HepG2 (cell line): ENCODE data around the gene UCN. TPM values are rescaled to one million over a fixed set of nuclear protein-coding genes. Genes with fewer than 3 reads are reported as not detected.

Experiments used
- ARNT2 ChIP-seq: sonication (generic); formaldehyde crosslinking; IDR thresholded peaks from 2 replicates; pipeline ENCODE4 v1.8.0; 2022; ENCODE audit warnings: mild to moderate bottlenecking, low read depth, missing genetic modification reagents, moderate library complexity
- BRF2 ChIP-seq: sonication (generic); formaldehyde crosslinking; IDR thresholded peaks from 2 replicates; pipeline ENCODE4 v1.8.1; 2022; ENCODE audit warnings: mild to moderate bottlenecking, missing genetic modification reagents
- DNMT3B ChIP-seq: conservative IDR thresholded peaks from 2 replicates; pipeline ENCODE4 v1.6.1; 2016; ENCODE audit warnings: missing biosample characterization, control low read depth
- ELF3 ChIP-seq: IDR thresholded peaks from 2 replicates; pipeline ENCODE4 v1.6.1; 2016; ENCODE audit warnings: missing genetic modification reagents, missing compliant biosample characterization
- KLF11 ChIP-seq: IDR thresholded peaks from 2 replicates; pipeline ENCODE4 v1.6.1; 2016; ENCODE audit warnings: missing compliant biosample characterization
- MEIS1 ChIP-seq: sonication (generic); formaldehyde crosslinking; IDR thresholded peaks from 2 replicates; pipeline ENCODE4 v1.9.0; 2021; ENCODE audit warnings: mild to moderate bottlenecking, missing genetic modification reagents, moderate library complexity, borderline replicate concordance
- REL ChIP-seq: sonication (generic); formaldehyde crosslinking; conservative IDR thresholded peaks from 2 replicates; pipeline ENCODE4 v1.8.0; 2022; ENCODE audit warnings: mild to moderate bottlenecking, missing genetic modification reagents, moderate library complexity
- RELA ChIP-seq: sonication (generic); formaldehyde crosslinking; IDR thresholded peaks from 2 replicates; pipeline ENCODE4 v1.4.0; 2020; ENCODE audit warnings: missing genetic modification reagents
- U2AF2 ChIP-seq: fragments of 200-400 bp; formaldehyde crosslinking; IDR thresholded peaks from 2 replicates; pipeline ENCODE4 v1.6.1; 2017; ENCODE audit warnings: low read depth, mild to moderate bottlenecking, low read length
- ZNF318 ChIP-seq: sonication (generic); formaldehyde crosslinking; IDR thresholded peaks from 2 replicates; pipeline ENCODE4 v1.4.0; 2020; ENCODE audit warnings: mild to moderate bottlenecking, missing genetic modification reagents
- ZNF354B ChIP-seq: sonication (generic); formaldehyde crosslinking; IDR thresholded peaks from 2 replicates; pipeline ENCODE4 v1.8.0; 2022; ENCODE audit warnings: mild to moderate bottlenecking, missing genetic modification reagents
- polyA plus RNA-seq, 8 experiments: library from polyadenylated mRNA; depleted of rRNA in 3 of 8; stranded (reverse) in 7 of 8; unstranded in 1 of 8; fragments of >200 nt; fragmentation: Illumina TruSeq in 4 of 8; extraction: Trizol in 4 of 8; gene quantifications; 2 replicates each; pipeline versions ENCODE4 v1.2.1 to v1.2.3, GENCODE V29; 2011 to 2016; ENCODE audit warnings: low read depth in 4 of 8, missing spikeins in 1 of 8, mixed read lengths in 1 of 8; ENCODE audit not compliant: insufficient read depth in 1 of 8
- total RNA-seq, 5 experiments: library from RNA; depleted of rRNA; stranded (reverse); fragments of >200 nt; fragmentation: Illumina TruSeq; extraction: Trizol; gene quantifications; 2 replicates each; pipeline ENCODE4 v1.2.3, GENCODE V29; 2016; ENCODE audit warnings: low read depth in 1 of 5
- TF ChIP-seq, protein P1 (sequence below), 2 experiments: sonication (generic) in 1 of 2; formaldehyde crosslinking in 1 of 2; IDR thresholded peaks; 2 replicates each; pipeline versions ENCODE4 v1.4.0 to v1.6.1; 2018 to 2020; ENCODE audit warnings: missing genetic modification reagents in 2 of 2, borderline replicate concordance in 1 of 2, low read depth in 1 of 2, mild to moderate bottlenecking in 1 of 2, missing biosample characterization in 1 of 2
- TF ChIP-seq, protein P2 (sequence below): sonication (generic); formaldehyde crosslinking; IDR thresholded peaks from 2 replicates; pipeline ENCODE4 v1.4.0; 2020; ENCODE audit warnings: low read depth, missing genetic modification reagents

Gene UCN
- total and polyA plus RNA-seq, 2 of the 13 experiments (the other 11 are each of a cell fraction or from before 2014, with no cell fraction given): 1.2 to 2.3 TPM

GRCh38 chr2:27353762-27354596, 45.7 kb upstream of the UCN start (continued):
- TF ChIP-seq ZNF318 (CRISPR knock-in tag) (no peak), DNMT3B (no peak), KLF11 (no peak), RELA (no peak), ARNT2 (peak; percentile 70), MEIS1 (0 out of 2 replicates have a peak, but pooled peaks have one; percentile 55), U2AF2 (no peak), ZNF354B (CRISPR knock-in tag) (no peak), REL (CRISPR knock-in tag) (no peak), BRF2 (no peak), ELF3 (CRISPR knock-in tag) (no peak)
- TF ChIP-seq, protein P1, sequence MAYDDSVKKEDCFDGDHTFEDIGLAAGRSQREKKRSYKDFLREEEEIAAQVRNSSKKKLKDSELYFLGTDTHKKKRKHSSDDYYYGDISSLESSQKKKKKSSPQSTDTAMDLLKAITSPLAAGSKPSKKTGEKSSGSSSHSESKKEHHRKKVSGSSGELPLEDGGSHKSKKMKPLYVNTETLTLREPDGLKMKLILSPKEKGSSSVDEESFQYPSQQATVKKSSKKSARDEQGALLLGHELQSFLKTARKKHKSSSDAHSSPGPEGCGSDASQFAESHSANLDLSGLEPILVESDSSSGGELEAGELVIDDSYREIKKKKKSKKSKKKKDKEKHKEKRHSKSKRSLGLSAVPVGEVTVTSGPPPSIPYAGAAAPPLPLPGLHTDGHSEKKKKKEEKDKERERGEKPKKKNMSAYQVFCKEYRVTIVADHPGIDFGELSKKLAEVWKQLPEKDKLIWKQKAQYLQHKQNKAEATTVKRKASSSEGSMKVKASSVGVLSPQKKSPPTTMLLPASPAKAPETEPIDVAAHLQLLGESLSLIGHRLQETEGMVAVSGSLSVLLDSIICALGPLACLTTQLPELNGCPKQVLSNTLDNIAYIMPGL (CRISPR knock-in tag; IDR thresholded peaks at IDR 0.05; ENCODE audit: borderline replicate concordance in 1 of 2, low read depth in 1 of 2): peak; percentile 29 to 35; a peak in 1 of 4 replicates
- TF ChIP-seq, protein P2, sequence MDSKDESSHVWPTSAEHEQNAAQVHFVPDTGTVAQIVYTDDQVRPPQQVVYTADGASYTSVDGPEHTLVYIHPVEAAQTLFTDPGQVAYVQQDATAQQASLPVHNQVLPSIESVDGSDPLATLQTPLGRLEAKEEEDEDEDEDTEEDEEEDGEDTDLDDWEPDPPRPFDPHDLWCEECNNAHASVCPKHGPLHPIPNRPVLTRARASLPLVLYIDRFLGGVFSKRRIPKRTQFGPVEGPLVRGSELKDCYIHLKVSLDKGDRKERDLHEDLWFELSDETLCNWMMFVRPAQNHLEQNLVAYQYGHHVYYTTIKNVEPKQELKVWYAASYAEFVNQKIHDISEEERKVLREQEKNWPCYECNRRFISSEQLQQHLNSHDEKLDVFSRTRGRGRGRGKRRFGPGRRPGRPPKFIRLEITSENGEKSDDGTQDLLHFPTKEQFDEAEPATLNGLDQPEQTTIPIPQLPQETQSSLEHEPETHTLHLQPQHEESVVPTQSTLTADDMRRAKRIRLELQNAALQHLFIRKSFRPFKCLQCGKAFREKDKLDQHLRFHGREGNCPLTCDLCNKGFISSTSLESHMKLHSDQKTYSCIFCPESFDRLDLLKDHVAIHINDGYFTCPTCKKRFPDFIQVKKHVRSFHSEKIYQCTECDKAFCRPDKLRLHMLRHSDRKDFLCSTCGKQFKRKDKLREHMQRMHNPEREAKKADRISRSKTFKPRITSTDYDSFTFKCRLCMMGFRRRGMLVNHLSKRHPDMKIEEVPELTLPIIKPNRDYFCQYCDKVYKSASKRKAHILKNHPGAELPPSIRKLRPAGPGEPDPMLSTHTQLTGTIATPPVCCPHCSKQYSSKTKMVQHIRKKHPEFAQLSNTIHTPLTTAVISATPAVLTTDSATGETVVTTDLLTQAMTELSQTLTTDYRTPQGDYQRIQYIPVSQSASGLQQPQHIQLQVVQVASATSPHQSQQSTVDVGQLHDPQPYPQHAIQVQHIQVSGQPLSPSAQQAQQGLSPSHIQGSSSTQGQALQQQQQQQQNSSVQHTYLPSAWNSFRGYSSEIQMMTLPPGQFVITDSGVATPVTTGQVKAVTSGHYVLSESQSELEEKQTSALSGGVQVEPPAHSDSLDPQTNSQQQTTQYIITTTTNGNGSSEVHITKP: peak; percentile 59; the same call in 1 of the 2 replicates
